Colonic mucosa (tissue), 4 donors: Measurements from ENCODE around the gene TCP11. TPM values are rescaled to one million over a fixed set of nuclear protein-coding genes. Genes with fewer than 3 reads are reported as not detected.

ENCODE experiments used
- DNase-seq: peaks from one replicate; pipeline ENCODE4 v3.0.0-alpha.2; 2020
- H3K27ac ChIP-seq: fragments of 200-600 bp; one replicate; pipeline ENCODE4 v1.8.0; 2021
- H3K27me3 ChIP-seq: fragments of 200-600 bp; one replicate; pipeline ENCODE4 v1.8.0; 2021
- H3K36me3 ChIP-seq: fragments of 200-600 bp; one replicate; pipeline ENCODE4 v1.8.0; 2021
- H3K4me1 ChIP-seq: fragments of 200-600 bp; one replicate; pipeline ENCODE4 v1.8.0; 2021; ENCODE audit warnings: mild to moderate bottlenecking
- H3K4me3 ChIP-seq: fragments of 200-600 bp; one replicate; pipeline ENCODE4 v1.8.0; 2021
- H3K9ac ChIP-seq, 2 donors: one replicate each; pipeline ENCODE4 v1.7.0; 2013; ENCODE audit warnings: control low read depth in 2 of 2, low read depth in 2 of 2, low read length in 2 of 2
- H3K9me3 ChIP-seq: fragments of 200-600 bp; one replicate; pipeline ENCODE4 v1.8.0; 2021
- intact Hi-C: fragments of 100-400 bp; cut with DNase I; formaldehyde crosslinking; loops from one replicate; pipeline ENCODE4 v1.14.1; 2022
- total RNA-seq, 2 donors: library from RNA; stranded (reverse); fragmentation: NEBNext Ultra II Directional in 1 of 2; extraction: Animal tissue kit (Norgen Biotek cat#: 25700) in 1 of 2; gene quantifications; one replicate each; pipeline ENCODE4 v1.2.1, GENCODE V29; 2021
- TF ChIP-seq, protein P1 (sequence below): fragments of 200-600 bp; IDR thresholded peaks from one replicate; pipeline ENCODE4 v1.8.0; 2022; ENCODE audit warnings: antibody characterized with exemption, mild to moderate bottlenecking
- donor health status: healthy.
- donor health status: DM: no; HTN: no; CAD: no.
- donor health status: DM: no; HTN: no; CAD: no.

The TCP11 gene
- total RNA-seq, 2 donors from 2014 or later = not detected

DNA sequence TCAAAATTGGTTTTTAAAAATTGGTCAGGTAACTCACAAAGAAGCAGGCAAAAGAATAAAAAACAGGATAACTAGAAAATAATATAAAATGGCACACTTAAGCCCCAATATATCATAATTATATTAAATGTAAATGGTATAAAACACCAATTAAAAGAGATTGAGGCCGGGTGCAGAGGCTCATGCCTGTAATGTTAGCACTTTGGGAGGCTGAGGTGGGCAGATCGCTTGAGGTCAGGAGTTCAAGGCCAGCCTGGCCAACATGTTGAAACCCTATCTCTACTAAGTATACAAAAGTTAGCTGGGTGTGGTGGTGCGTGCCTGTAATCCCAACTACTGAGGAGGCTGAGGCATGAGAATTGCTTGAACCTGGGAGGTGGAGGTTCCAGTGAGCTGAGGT lies 36.1 kb downstream of the TCP11 start:
- no peaks in the 10 kb centered on the region for H3K36me3 ChIP-seq
- TF ChIP-seq, protein P1, sequence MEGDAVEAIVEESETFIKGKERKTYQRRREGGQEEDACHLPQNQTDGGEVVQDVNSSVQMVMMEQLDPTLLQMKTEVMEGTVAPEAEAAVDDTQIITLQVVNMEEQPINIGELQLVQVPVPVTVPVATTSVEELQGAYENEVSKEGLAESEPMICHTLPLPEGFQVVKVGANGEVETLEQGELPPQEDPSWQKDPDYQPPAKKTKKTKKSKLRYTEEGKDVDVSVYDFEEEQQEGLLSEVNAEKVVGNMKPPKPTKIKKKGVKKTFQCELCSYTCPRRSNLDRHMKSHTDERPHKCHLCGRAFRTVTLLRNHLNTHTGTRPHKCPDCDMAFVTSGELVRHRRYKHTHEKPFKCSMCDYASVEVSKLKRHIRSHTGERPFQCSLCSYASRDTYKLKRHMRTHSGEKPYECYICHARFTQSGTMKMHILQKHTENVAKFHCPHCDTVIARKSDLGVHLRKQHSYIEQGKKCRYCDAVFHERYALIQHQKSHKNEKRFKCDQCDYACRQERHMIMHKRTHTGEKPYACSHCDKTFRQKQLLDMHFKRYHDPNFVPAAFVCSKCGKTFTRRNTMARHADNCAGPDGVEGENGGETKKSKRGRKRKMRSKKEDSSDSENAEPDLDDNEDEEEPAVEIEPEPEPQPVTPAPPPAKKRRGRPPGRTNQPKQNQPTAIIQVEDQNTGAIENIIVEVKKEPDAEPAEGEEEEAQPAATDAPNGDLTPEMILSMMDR = no peak
- no peaks in the 10 kb centered on the region for H3K9me3 ChIP-seq
- no peak for DNase-seq
- no peaks in the 10 kb centered on the region for H3K27me3 ChIP-seq
- intact Hi-C loops = no loop called here
- H3K9ac ChIP-seq = no peak overlapping the region
- no peak overlapping the region for H3K27ac ChIP-seq
- no peak overlapping the region for H3K4me3 ChIP-seq
- H3K4me1 ChIP-seq = no peaks in the 10 kb centered on the region

DNA sequence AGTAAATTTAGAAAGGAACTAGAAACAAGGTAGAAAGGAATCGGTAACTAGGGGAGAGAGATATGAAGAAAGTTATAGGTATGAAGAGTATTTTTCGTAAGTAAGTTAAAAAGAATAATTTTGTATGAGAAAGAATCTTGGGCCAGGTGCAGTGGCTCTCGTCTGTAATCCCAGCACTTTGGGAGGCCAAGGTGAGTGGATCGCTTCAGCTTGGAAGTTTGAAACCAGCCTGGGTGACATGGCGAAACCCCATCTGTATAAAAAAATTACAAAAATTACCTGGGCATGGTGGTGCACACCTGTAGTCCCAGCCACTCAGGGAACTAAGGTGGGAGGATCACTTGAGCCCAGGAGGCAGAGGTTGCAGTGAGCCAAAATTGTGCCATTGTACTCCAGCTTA lies 42.0 kb downstream of the TCP11 start:
- H3K9me3 ChIP-seq = no peaks in the 10 kb centered on the region
- no peak overlapping the region for H3K27ac ChIP-seq
- intact Hi-C loops = no loop called here
- no peak overlapping the region for H3K4me3 ChIP-seq
- TF ChIP-seq, protein P1 = no peak
- H3K27me3 ChIP-seq = no peaks in the 10 kb centered on the region
- no peak for DNase-seq
- no peak overlapping the region for H3K9ac ChIP-seq
- no peaks in the 10 kb centered on the region for H3K36me3 ChIP-seq
- no peaks in the 10 kb centered on the region for H3K4me1 ChIP-seq

DNA sequence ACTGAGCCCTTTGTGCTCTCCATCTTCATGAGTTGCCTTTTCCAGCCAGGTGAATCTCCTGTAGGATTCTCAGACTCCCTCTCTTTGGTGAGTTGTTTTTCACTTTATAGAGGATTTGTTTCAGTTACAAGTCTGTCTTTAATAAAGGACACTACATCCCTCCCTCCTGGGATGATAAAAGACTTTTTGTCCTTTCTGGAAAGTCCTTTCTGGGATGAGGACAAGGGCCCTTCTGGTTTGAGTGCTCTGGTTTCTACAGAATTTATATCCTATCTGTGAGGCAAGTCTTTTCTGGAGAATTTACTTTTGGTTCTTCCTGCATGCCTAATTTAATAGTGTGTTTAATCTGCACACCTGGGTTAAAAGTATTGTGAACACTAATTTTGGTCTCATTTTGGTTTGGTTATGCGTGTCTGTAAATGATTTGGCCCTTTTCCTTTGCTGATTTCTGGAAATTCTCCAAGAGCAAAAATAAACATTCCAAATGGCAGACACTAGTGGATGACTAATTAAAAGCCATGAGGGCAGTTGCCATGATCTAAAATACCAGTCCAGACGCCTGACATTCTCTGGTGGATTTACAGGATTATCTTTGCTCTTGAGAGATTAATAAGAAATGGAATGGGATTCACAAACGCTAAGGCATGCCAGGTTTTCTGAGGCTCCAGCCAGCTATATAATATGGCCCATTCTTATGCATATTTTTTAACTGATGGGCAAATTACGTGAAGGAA lies 44.8 kb downstream of the TCP11 start:
- TF ChIP-seq, protein P1 = no peak
- Histone ChIP-seq H3K4me1 (no peaks in the 10 kb centered on the region), H3K9ac (no peak overlapping the region), H3K27ac (no peak overlapping the region), H3K9me3 (no peaks in the 10 kb centered on the region), H3K27me3 (no peaks in the 10 kb centered on the region), H3K4me3 (no peak overlapping the region), H3K36me3 (no peaks in the 10 kb centered on the region)
- peak; percentile 4 for DNase-seq
- intact Hi-C loops = no loop called here

DNA sequence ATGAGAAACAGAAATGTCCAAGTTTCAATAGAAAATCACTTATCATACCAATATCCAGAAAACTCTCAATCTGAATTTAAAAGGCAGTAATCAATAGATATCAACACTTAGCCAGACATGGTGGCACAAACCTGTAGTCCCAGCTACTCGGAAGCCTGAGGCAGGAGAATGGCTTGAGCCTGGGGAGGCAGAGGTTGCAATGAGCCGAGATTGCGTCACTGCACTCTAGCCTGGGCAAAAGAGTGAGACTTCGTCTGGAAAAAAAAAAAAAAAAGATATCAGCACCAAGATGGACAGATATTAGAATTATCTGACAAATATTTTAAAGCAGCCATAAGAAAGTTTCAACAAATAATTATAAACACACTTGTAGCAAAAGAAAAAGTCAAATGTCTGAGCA lies 47.0 kb downstream of the TCP11 start:
- Histone ChIP-seq H3K9ac (no peak overlapping the region), H3K4me3 (no peak overlapping the region), H3K9me3 (no peaks in the 10 kb centered on the region), H3K27me3 (no peaks in the 10 kb centered on the region), H3K36me3 (no peaks in the 10 kb centered on the region), H3K27ac (no peak overlapping the region), H3K4me1 (no peaks in the 10 kb centered on the region)
- peak; percentile 14 for DNase-seq
- TF ChIP-seq, protein P1 = no peak
- intact Hi-C loops = no loop called here

DNA sequence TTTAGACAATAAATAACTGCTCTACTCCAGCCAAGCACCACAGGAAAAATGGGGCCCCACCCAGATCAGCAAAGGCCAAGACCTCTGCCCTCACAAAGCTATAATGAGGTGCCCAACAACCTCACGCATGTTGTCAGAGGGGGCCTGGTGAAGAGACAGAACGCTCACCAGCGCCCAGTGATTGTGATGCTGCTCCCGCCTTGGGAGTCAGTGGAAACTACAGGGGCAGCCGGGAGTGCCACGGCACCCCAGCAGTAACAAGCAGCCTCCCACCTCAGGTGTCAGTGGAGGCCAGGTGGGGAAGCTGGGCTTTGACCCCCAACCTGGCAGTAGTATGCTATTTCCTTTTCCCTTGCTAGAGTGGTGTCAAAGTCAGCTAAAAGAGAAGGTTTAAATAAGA lies 47.4 kb downstream of the TCP11 start:
- Histone ChIP-seq H3K4me3 (no peak overlapping the region), H3K27ac (no peak overlapping the region), H3K9ac (no peak overlapping the region), H3K4me1 (no peaks in the 10 kb centered on the region), H3K9me3 (no peaks in the 10 kb centered on the region), H3K27me3 (no peaks in the 10 kb centered on the region), H3K36me3 (no peaks in the 10 kb centered on the region)
- TF ChIP-seq, protein P1 = no peak
- DNase-seq = peak; percentile 14
- intact Hi-C loops = no loop called here
